Activated naive CD8-positive, alpha-beta T cell treated with anti-CD3 and anti-CD28 coated beads for 36 hours (primary cell): Measurements from ENCODE around the gene FBLN7. TPM values are rescaled to one million over a fixed set of nuclear protein-coding genes. Genes with fewer than 3 reads are reported as not detected.
A peak's percentile ranks its signal among the peaks of the same experiment; 100 is the strongest.

Source experiments
- DNase-seq: peaks from one replicate; pipeline ENCODE4 v3.0.0; 2021
- H3K27ac Mint-ChIP-seq: one replicate; pipeline ENCODE4 v1.8.0; 2022; ENCODE audit warnings: mild to moderate bottlenecking, moderate library complexity, mixed read lengths
- H3K27me3 Mint-ChIP-seq: one replicate; pipeline ENCODE4 v1.8.0; 2022; ENCODE audit warnings: mild to moderate bottlenecking, mixed read lengths
- H3K36me3 Mint-ChIP-seq: one replicate; pipeline ENCODE4 v1.8.0; 2021; ENCODE audit warnings: mild to moderate bottlenecking, mixed read lengths
- H3K4me1 Mint-ChIP-seq: one replicate; pipeline ENCODE4 v1.8.0; 2021; ENCODE audit warnings: mixed read lengths
- H3K4me3 Mint-ChIP-seq: one replicate; pipeline ENCODE4 v1.8.0; 2022; ENCODE audit warnings: mild to moderate bottlenecking, moderate library complexity, mixed read lengths
- H3K9me3 Mint-ChIP-seq: one replicate; pipeline ENCODE4 v1.8.0; 2022; ENCODE audit warnings: mixed read lengths
- total RNA-seq, 2 experiments: library from RNA; stranded (reverse); gene quantifications; one replicate each; pipeline ENCODE4 v1.2.3, GENCODE V29; 2021

Gene FBLN7
- total RNA-seq, 2 experiments from 2014 or later = 8.8 to 9.4 TPM

GRCh38 chr2:112181571-112182290, 43.5 kb downstream of the FBLN7 start:
- peaks cover 17% of the 10 kb centered on the region for H3K36me3 Mint-ChIP-seq
- no peaks in the 10 kb centered on the region for H3K9me3 Mint-ChIP-seq
- peak overlapping the region; percentile 86 for H3K27ac Mint-ChIP-seq
- H3K27me3 Mint-ChIP-seq = no peaks in the 10 kb centered on the region
- DNase-seq = peak; percentile 68
- peak overlapping the region; percentile 78 for H3K4me3 Mint-ChIP-seq
- peaks cover 37% of the 10 kb centered on the region for H3K4me1 Mint-ChIP-seq

- H3K36me3 Mint-ChIP-seq = peaks cover 25% of the 10 kb centered on the region
- DNase-seq = peak; percentile 42
- H3K9me3 Mint-ChIP-seq = peaks cover 2% of the 10 kb centered on the region
- H3K27me3 Mint-ChIP-seq = no peaks in the 10 kb centered on the region
- peak overlapping the region; percentile 86 for H3K27ac Mint-ChIP-seq
- peaks cover 45% of the 10 kb centered on the region for H3K4me1 Mint-ChIP-seq
- peak overlapping the region; percentile 78 for H3K4me3 Mint-ChIP-seq
These were observed 44.4 kb downstream of the FBLN7 start for GRCh38 chr2:112182581-112183034.

GRCh38 chr2:112183327-112184025, 45.3 kb downstream of the FBLN7 start:
- peaks cover 3% of the 10 kb centered on the region for H3K9me3 Mint-ChIP-seq
- H3K27me3 Mint-ChIP-seq = no peaks in the 10 kb centered on the region
- peaks cover 54% of the 10 kb centered on the region for H3K4me1 Mint-ChIP-seq
- H3K36me3 Mint-ChIP-seq = peaks cover 32% of the 10 kb centered on the region
- H3K27ac Mint-ChIP-seq = peak overlapping the region; percentile 86
- peak overlapping the region; percentile 78 for H3K4me3 Mint-ChIP-seq
- DNase-seq = no peak

GRCh38 chr2:112184121-112184520, 45.9 kb downstream of the FBLN7 start:
- DNase-seq = no peak
- Mint-ChIP-seq H3K36me3 (peaks cover 33% of the 10 kb centered on the region), H3K4me3 (no peak overlapping the region), H3K27me3 (no peaks in the 10 kb centered on the region), H3K9me3 (peaks cover 6% of the 10 kb centered on the region), H3K4me1 (peaks cover 60% of the 10 kb centered on the region), H3K27ac (peak overlapping the region; percentile 86)

- peaks cover 6% of the 10 kb centered on the region for H3K9me3 Mint-ChIP-seq
- H3K27me3 Mint-ChIP-seq = no peaks in the 10 kb centered on the region
- no peak for DNase-seq
- no peak overlapping the region for H3K4me3 Mint-ChIP-seq
- H3K36me3 Mint-ChIP-seq = peaks cover 37% of the 10 kb centered on the region
- peaks cover 69% of the 10 kb centered on the region for H3K4me1 Mint-ChIP-seq
- H3K27ac Mint-ChIP-seq = no peak overlapping the region
These were observed 46.9 kb downstream of the FBLN7 start for GRCh38 chr2:112185131-112185530.

DNA sequence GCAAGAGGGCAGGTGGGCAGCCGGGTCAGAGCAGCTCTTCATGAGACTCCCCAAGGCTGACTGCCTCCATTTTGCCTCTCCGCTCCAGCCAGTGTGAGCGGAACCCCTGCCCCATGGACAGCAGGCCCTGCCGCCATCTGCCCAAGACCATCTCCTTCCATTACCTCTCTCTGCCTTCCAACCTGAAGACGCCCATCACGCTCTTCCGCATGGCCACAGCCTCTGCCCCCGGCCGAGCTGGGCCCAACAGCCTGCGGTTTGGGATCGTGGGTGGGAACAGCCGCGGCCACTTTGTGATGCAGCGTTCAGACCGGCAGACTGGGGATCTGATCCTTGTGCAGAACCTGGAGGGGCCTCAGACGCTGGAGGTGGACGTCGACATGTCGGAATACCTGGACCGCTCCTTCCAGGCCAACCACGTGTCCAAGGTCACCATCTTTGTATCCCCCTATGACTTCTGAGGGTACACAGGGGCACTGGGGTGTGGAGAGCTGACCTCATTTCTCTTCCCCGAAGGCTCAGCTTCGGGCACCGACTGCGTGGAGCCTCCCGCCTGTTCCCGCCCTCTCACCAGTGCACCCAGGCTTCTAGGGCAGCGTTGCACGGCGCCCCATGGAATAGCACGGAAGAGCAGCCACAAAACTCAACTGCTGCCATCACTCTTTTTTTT, 49.0 kb downstream of the FBLN7 start:
- Mint-ChIP-seq H3K9me3 (peaks cover 11% of the 10 kb centered on the region), H3K27me3 (no peaks in the 10 kb centered on the region), H3K36me3 (peaks cover 39% of the 10 kb centered on the region), H3K4me3 (peak overlapping the region; percentile 47), H3K4me1 (peaks cover 78% of the 10 kb centered on the region), H3K27ac (peak overlapping the region; percentile 99)
- no peak for DNase-seq

GRCh38 chr2:112187805-112188596, 49.8 kb downstream of the FBLN7 start:
- peaks cover 42% of the 10 kb centered on the region for H3K36me3 Mint-ChIP-seq
- peak overlapping the region; percentile 99 for H3K27ac Mint-ChIP-seq
- DNase-seq = peak; percentile 80
- no peaks in the 10 kb centered on the region for H3K27me3 Mint-ChIP-seq
- peaks cover 11% of the 10 kb centered on the region for H3K9me3 Mint-ChIP-seq
- peak overlapping the region; percentile 47 for H3K4me3 Mint-ChIP-seq
- peaks cover 76% of the 10 kb centered on the region for H3K4me1 Mint-ChIP-seq

- Mint-ChIP-seq H3K9me3 (peaks cover 11% of the 10 kb centered on the region), H3K4me1 (peaks cover 65% of the 10 kb centered on the region), H3K4me3 (no peak overlapping the region), H3K27ac (peak overlapping the region; percentile 99), H3K36me3 (peaks cover 42% of the 10 kb centered on the region), H3K27me3 (no peaks in the 10 kb centered on the region)
- no peak for DNase-seq
These were observed 50.9 kb downstream of the FBLN7 start for GRCh38 chr2:112189001-112189556.

- no peak for DNase-seq
- H3K4me3 Mint-ChIP-seq = no peak overlapping the region
- H3K9me3 Mint-ChIP-seq = peaks cover 5% of the 10 kb centered on the region
- peaks cover 46% of the 10 kb centered on the region for H3K4me1 Mint-ChIP-seq
- H3K27ac Mint-ChIP-seq = peak overlapping the region; percentile 31
- no peaks in the 10 kb centered on the region for H3K27me3 Mint-ChIP-seq
- H3K36me3 Mint-ChIP-seq = peaks cover 13% of the 10 kb centered on the region
These were observed 55.8 kb downstream of the FBLN7 start for GRCh38 chr2:112194028-112194427.

GRCh38 chr2:112194482-112194881, 56.3 kb downstream of the FBLN7 start:
- Mint-ChIP-seq H3K9me3 (peaks cover 5% of the 10 kb centered on the region), H3K36me3 (peaks cover 11% of the 10 kb centered on the region), H3K27me3 (no peaks in the 10 kb centered on the region), H3K27ac (peak overlapping the region; percentile 31), H3K4me1 (peaks cover 42% of the 10 kb centered on the region), H3K4me3 (no peak overlapping the region)
- no peak for DNase-seq

- Mint-ChIP-seq H3K4me1 (peaks cover 35% of the 10 kb centered on the region), H3K27ac (no peak overlapping the region), H3K27me3 (no peaks in the 10 kb centered on the region), H3K9me3 (peaks cover 5% of the 10 kb centered on the region), H3K4me3 (no peak overlapping the region), H3K36me3 (peaks cover 8% of the 10 kb centered on the region)
- DNase-seq = no peak
These were observed 57.1 kb downstream of the FBLN7 start for GRCh38 chr2:112195167-112195766.

- H3K4me3 Mint-ChIP-seq = no peak overlapping the region
- peaks cover 29% of the 10 kb centered on the region for H3K4me1 Mint-ChIP-seq
- H3K36me3 Mint-ChIP-seq = peaks cover 6% of the 10 kb centered on the region
- peaks cover 2% of the 10 kb centered on the region for H3K9me3 Mint-ChIP-seq
- DNase-seq = no peak
- H3K27me3 Mint-ChIP-seq = no peaks in the 10 kb centered on the region
- H3K27ac Mint-ChIP-seq = no peak overlapping the region
These were observed 57.8 kb downstream of the FBLN7 start for GRCh38 chr2:112195950-112196349.

- Mint-ChIP-seq H3K4me3 (no peak overlapping the region), H3K27me3 (no peaks in the 10 kb centered on the region), H3K36me3 (peaks cover 5% of the 10 kb centered on the region), H3K27ac (no peak overlapping the region), H3K9me3 (peaks cover 4% of the 10 kb centered on the region), H3K4me1 (peaks cover 17% of the 10 kb centered on the region)
- DNase-seq = no peak
These were observed 59.7 kb downstream of the FBLN7 start for GRCh38 chr2:112197868-112198267.

- Mint-ChIP-seq H3K27me3 (no peaks in the 10 kb centered on the region), H3K4me3 (no peak overlapping the region), H3K9me3 (peaks cover 8% of the 10 kb centered on the region), H3K27ac (no peak overlapping the region), H3K4me1 (peaks cover 17% of the 10 kb centered on the region), H3K36me3 (peaks cover 14% of the 10 kb centered on the region)
- DNase-seq = no peak
These were observed 60.6 kb downstream of the FBLN7 start for GRCh38 chr2:112198780-112199179.
